NB4 (cell line): Measurements from ENCODE around the gene BLOC1S6.

Experiments
- POLR2A ChIP-seq: IDR thresholded peaks from 2 replicates; pipeline ENCODE4 v1.6.1; 2011; ENCODE audit warnings: mild to moderate bottlenecking; ENCODE audit not compliant: insufficient read length; ENCODE audit errors: extremely low read depth
- TF ChIP-seq, protein P1 (sequence below): IDR thresholded peaks from one replicate; pipeline ENCODE4 v1.5.1; 2012; ENCODE audit warnings: low read depth, low read length

DNA sequence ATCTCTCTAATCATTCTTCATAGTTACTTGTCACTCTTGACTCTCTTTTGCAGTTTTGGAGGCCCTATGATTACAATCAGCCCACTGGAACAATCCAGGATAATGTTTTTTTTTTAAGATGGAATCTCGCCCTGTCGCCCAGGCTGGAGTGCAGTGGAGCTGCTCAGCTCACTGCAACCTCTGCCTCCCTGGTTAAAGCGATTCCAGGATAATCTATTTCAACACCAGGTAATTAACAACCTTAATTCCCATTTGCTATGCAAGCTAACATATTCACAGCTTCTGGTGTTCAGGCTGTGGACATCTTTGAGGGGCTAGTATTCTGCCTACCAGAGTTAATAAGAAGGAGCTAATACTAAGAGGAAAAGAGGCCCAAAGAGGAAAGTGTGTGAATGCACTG lies 1.1 kb upstream of the BLOC1S6 start:
- TF ChIP-seq, protein P1, sequence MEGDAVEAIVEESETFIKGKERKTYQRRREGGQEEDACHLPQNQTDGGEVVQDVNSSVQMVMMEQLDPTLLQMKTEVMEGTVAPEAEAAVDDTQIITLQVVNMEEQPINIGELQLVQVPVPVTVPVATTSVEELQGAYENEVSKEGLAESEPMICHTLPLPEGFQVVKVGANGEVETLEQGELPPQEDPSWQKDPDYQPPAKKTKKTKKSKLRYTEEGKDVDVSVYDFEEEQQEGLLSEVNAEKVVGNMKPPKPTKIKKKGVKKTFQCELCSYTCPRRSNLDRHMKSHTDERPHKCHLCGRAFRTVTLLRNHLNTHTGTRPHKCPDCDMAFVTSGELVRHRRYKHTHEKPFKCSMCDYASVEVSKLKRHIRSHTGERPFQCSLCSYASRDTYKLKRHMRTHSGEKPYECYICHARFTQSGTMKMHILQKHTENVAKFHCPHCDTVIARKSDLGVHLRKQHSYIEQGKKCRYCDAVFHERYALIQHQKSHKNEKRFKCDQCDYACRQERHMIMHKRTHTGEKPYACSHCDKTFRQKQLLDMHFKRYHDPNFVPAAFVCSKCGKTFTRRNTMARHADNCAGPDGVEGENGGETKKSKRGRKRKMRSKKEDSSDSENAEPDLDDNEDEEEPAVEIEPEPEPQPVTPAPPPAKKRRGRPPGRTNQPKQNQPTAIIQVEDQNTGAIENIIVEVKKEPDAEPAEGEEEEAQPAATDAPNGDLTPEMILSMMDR, result no peak
- no peak for TF ChIP-seq POLR2A
